ENCODE measurements around the gene GSAP. TPM values are rescaled to one million over a fixed set of nuclear protein-coding genes. Genes with fewer than 3 reads are reported as not detected.

Gene GSAP
- total and polyA plus RNA-seq, 8 donors: 34.1 to 60.1 (median 45.7) TPM

DNA sequence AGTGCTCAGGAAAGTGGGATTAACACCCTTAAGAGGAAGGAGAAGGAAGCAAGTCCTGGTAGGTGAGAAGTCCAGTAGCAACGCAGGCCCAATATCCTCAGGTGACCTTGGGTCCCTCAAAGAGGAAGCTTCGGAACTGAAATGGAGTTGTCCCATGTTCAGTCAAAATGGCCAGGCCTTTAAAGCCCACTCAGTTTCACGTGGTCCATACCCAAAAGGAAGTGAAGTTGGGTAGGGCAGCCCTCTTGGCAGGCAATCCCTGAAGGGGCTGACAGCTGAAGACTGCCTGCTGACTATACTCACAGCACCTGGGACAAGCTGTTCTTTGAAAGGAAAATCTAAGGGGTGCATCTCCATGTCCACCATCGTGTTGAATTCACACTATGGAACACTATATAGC, 3.0 kb downstream of the GSAP start:
- H3K4me3 ChIP-seq: peak overlapping the region in 1 of 2 donors; percentile 8
- peak overlapping the region; percentile 94 to 98 for H3K27ac ChIP-seq
- TF ChIP-seq, protein P1, sequence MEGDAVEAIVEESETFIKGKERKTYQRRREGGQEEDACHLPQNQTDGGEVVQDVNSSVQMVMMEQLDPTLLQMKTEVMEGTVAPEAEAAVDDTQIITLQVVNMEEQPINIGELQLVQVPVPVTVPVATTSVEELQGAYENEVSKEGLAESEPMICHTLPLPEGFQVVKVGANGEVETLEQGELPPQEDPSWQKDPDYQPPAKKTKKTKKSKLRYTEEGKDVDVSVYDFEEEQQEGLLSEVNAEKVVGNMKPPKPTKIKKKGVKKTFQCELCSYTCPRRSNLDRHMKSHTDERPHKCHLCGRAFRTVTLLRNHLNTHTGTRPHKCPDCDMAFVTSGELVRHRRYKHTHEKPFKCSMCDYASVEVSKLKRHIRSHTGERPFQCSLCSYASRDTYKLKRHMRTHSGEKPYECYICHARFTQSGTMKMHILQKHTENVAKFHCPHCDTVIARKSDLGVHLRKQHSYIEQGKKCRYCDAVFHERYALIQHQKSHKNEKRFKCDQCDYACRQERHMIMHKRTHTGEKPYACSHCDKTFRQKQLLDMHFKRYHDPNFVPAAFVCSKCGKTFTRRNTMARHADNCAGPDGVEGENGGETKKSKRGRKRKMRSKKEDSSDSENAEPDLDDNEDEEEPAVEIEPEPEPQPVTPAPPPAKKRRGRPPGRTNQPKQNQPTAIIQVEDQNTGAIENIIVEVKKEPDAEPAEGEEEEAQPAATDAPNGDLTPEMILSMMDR (IDR thresholded peaks at IDR 0.05): no peak
- no peaks in the 10 kb centered on the region for H3K36me3 ChIP-seq
- H3K9me3 ChIP-seq: no peaks in the 10 kb centered on the region
- H3K4me1 ChIP-seq: peaks cover 11 to 76% of the 10 kb centered on the region in 2 donors
- no peaks in the 10 kb centered on the region for H3K27me3 ChIP-seq
- intact Hi-C loops (cut with DNase I): no loop called here
- DNase-seq: peak in 1 of 4 donors; percentile 52
- ATAC-seq: no peak

DNA sequence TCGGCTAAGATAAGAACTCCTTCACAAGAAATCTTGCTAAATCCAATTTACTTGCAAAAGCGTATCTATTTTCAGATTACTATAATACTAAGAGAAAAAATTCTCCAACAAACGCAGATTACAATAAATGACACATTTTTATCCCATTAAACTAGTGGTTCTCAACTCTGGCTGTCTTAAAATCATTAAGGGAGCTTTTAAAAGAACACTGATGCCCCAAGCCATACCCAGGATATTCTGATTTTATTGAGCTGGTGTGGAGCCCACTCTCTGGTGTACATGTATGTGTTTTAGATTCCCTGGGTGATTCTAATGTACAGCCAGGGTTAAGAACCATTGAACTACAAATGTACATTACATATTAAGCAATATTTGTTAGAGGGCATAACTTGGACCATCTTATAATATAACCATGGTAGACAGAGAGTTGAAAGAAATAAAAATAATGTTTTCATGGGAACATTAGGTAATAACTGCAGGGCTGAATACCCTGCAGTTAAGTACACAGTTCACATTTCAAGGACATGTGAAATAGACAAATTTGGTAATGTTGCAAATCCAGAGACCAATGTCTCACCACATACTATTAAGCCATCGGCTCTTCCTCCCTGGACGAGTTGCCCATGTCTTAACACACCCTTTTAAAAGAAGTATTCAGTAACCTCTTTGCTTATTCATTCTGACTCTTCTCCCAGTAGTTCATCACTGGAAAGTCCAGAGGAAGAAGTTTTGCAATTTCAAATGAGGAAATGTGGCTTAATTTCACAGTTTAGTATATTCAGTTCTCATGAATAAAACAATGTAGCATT, 6.2 kb downstream of the GSAP start:
- peak; percentile 30 for ATAC-seq
- H3K4me1 ChIP-seq: peaks cover 11 to 80% of the 10 kb centered on the region in 2 donors
- no peak for DNase-seq
- TF ChIP-seq, protein P1 (IDR thresholded peaks at IDR 0.05): no peak
- H3K27me3 ChIP-seq: no peaks in the 10 kb centered on the region
- H3K9me3 ChIP-seq: no peaks in the 10 kb centered on the region
- H3K36me3 ChIP-seq: no peaks in the 10 kb centered on the region
- no peak overlapping the region for H3K4me3 ChIP-seq
- H3K27ac ChIP-seq: peak overlapping the region; percentile 81 to 88
- intact Hi-C loops (cut with DNase I): no loop called here

DNA sequence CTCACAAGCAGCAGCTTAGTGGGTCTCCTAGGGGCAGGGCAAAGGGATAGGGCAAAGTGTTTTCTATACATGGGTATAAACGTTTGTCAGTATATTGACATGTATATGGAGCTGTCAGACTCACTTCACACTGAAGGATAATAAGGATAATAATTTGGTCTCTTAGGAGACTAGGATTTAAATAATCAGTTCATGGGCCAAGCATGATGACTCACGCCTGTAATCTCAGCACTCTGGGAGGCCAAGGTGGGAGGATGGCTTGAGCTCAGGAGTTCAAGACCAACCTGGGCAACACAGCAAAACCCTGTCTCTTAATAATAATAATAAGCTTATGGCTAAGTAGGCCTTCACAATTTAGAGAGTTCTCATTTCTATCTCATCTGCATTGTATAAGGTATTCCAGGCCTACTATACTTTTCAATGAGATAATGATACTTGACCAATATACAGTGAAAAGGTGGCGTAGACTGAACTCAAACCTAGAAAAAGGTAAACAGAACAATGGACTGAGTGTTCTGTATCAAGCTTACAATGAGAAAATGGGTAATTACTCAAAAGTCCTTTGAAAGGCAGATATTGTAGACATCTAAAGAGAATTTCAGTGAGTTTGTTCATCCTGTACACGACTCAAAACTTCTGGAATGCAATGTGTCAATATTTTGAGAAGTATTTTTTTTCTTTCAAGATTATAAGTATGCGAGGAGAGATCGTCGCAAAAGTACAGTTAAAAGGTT, 7.0 kb downstream of the GSAP start:
- intact Hi-C loops (cut with DNase I): no loop called here
- H3K27ac ChIP-seq: peak overlapping the region; percentile 81 to 88
- ATAC-seq (peak; percentile 54), DNase-seq (no peak)
- H3K36me3 ChIP-seq: no peaks in the 10 kb centered on the region
- peaks cover 10 to 79% of the 10 kb centered on the region in 2 donors for H3K4me1 ChIP-seq
- TF ChIP-seq, protein P1 (IDR thresholded peaks at IDR 0.05): no peak
- H3K4me3 ChIP-seq: no peak overlapping the region
- no peaks in the 10 kb centered on the region for H3K27me3 ChIP-seq
- no peaks in the 10 kb centered on the region for H3K9me3 ChIP-seq

DNA sequence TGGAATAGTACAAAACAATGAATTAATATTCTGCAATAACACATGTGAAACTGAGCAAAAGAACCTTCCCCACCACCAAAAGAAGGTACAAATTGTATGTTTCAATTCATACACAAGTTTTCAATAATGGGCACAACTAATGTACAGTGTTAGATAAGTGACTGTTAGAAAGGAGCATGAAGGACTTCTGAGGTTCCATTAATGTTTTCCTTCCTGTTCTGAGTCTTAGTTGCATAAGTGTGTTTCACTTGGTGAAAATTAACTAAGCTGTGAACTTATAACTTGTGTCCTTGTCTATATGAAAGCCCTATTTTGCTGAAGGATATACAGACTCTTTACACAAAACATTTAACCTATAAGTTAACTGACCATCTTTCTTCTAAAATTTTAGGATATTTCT, 8.2 kb downstream of the GSAP start:
- ATAC-seq: no peak

More for the DNA sequence above, 8.2 kb downstream of the GSAP start:
- Histone ChIP-seq H3K27ac (peak overlapping the region; percentile 81 to 88), H3K36me3 (no peaks in the 10 kb centered on the region), H3K4me3 (no peak overlapping the region), H3K27me3 (no peaks in the 10 kb centered on the region), H3K4me1 (peaks cover 3 to 76% of the 10 kb centered on the region in 2 donors), H3K9me3 (no peaks in the 10 kb centered on the region)
- TF ChIP-seq, protein P1 (IDR thresholded peaks at IDR 0.05): no peak
- intact Hi-C loops (cut with DNase I): no loop called here
- no peak for DNase-seq

All from left lung (tissue), 10 donors.